ENCODE data around the gene ARHGEF11.
"Not testable (repeated sequence)": the region's sequence is repeated elsewhere in the genome, so short reads cannot be mapped to it uniquely, and the experiment has no call there.

Gene ARHGEF11

GRCh38 chr1:157045250-157046218, at the start of gene ARHGEF11:
Gene ARHGEF11 (minus strand): TSS chr1:157045742. CDS start chr1:157044330, 1,412 bp downstream.
- peak; percentile 86 for DNase-seq

GRCh38 chr1:157095091-157095490, 49.5 kb upstream of the ARHGEF11 start:
- no peak for DNase-seq

GRCh38 chr1:157092831-157093230, 47.3 kb upstream of the ARHGEF11 start:
- DNase-seq = no peak

- DNase-seq = no peak
Measured at GRCh38 chr1:157091668-157092273, 46.2 kb upstream of the ARHGEF11 start.

GRCh38 chr1:157091186-157091585, 45.6 kb upstream of the ARHGEF11 start:
- DNase-seq = no peak

GRCh38 chr1:157090771-157091170, 45.2 kb upstream of the ARHGEF11 start:
- no peak for DNase-seq

- DNase-seq = peak; percentile 87
Measured at GRCh38 chr1:157090196-157090647, 44.7 kb upstream of the ARHGEF11 start.

GRCh38 chr1:157089789-157090188, 44.2 kb upstream of the ARHGEF11 start:
- no peak for DNase-seq

GRCh38 chr1:157088607-157089006, 43.1 kb upstream of the ARHGEF11 start:
- no peak for DNase-seq

- no peak for DNase-seq
Measured at GRCh38 chr1:157087030-157087429, 41.5 kb upstream of the ARHGEF11 start.

- DNase-seq = no peak
Measured at GRCh38 chr1:157086299-157086698, 40.8 kb upstream of the ARHGEF11 start.

GRCh38 chr1:157085421-157085820, 39.9 kb upstream of the ARHGEF11 start:
- DNase-seq = no peak

- no peak for DNase-seq
Measured at GRCh38 chr1:157084720-157085119, 39.2 kb upstream of the ARHGEF11 start.

- DNase-seq = no peak
Measured at GRCh38 chr1:157081707-157082106, 36.2 kb upstream of the ARHGEF11 start.

GRCh38 chr1:157080714-157081113, 35.2 kb upstream of the ARHGEF11 start:
- DNase-seq = no peak

- no peak for DNase-seq
Measured at GRCh38 chr1:157077394-157077793, 31.9 kb upstream of the ARHGEF11 start.

GRCh38 chr1:157073944-157074685, 28.6 kb upstream of the ARHGEF11 start:
- peak; percentile 82 for DNase-seq

GRCh38 chr1:157069601-157070000, 24.1 kb upstream of the ARHGEF11 start:
- no peak for DNase-seq

- DNase-seq = not testable (repeated sequence)
Measured at GRCh38 chr1:157059241-157059640, 13.7 kb upstream of the ARHGEF11 start.

GRCh38 chr1:157056269-157056668, 10.7 kb upstream of the ARHGEF11 start:
- DNase-seq = no peak

- DNase-seq = not testable (repeated sequence)
Measured at GRCh38 chr1:157055729-157056128, 10.2 kb upstream of the ARHGEF11 start.

GRCh38 chr1:157050836-157051235, 5.3 kb upstream of the ARHGEF11 start:
- no peak for DNase-seq

GRCh38 chr1:157047062-157047410, 1.5 kb upstream of the ARHGEF11 start:
- DNase-seq = no peak
